HG02852 (cell line): ENCODE data around the gene TPH2.

Source experiments
- ATAC-seq: cut with Tn5 transposase; IDR thresholded peaks from one replicate; pipeline ENCODE4 v1.9.1; 2021; ENCODE audit warnings: mild to moderate bottlenecking, moderate library complexity; ENCODE audit not compliant: unreplicated experiment

TPH2 gene

DNA sequence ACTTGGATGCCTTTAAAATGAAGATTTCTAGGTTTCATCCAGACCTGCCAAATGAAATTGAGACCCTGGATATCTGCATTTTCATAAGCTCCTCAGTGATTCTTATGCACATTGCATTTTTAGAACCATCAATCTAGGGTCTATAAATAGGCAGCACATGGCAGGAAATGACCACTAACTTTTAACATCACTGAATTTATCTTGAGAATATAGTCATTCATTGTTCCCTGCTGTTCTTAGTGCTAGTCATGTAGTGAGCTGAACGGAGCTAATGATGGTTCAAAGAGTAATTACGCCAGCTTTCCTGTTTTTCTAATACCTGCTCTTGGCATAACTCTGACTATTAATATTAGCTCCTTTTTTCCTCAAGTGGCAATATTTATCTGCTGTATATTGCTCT, 91.6 kb downstream of the TPH2 start:
- no peak for ATAC-seq

DNA sequence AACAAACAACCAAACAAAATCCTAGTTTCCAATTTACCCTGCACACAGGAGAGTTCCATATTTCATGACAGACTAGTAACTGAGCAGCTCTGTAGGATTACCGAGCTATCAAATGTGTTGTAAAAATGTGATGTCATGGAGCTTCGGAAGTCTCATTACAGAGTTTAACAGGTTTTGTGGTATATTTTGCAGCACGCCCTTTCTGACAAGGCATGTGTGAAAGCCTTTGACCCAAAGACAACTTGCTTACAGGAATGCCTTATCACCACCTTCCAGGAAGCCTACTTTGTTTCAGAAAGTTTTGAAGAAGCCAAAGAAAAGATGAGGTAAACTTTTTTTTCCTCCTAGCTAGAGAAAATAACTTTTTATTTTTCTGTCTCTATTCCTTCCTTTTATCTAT, 92.4 kb downstream of the TPH2 start:
- ATAC-seq = no peak

DNA sequence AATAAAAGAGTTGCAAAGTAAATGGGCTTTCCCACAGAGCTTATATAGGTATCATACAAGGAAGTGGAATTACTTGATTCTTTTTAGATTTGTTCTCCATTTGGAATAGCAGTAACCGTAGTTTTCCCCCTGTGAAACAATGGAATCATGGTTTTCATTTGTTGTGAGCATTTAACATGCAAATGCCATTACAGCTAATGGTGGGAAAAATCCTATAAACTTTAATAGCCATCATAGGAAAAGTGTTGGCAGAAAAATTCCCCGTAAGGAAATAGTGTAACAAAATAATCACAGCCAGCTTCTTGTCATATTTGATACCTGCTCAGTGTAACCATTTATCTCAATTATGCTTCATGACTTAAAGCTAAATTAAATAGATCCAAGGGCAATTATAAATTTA, 95.3 kb downstream of the TPH2 start:
- ATAC-seq = no peak

DNA sequence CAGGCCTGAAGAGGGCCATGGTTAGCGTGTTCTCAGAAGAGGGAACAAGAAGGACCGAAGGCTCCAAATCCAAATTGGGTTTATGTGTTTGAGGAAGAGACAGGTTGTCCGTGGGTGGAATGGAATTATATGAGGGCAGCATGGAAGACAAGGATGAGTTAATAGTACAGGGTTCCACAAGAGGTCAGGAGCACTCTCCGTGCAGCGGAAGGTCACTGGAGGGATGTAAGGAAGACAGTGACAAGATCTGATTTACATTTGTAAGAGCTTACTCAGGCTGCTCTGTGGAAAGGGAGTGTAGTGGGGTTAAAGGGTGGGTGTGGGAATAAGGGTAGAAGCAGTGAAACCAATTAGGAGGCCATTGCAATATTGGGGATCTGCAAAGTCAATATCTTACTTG, 97.0 kb downstream of the TPH2 start:
- ATAC-seq = no peak

DNA sequence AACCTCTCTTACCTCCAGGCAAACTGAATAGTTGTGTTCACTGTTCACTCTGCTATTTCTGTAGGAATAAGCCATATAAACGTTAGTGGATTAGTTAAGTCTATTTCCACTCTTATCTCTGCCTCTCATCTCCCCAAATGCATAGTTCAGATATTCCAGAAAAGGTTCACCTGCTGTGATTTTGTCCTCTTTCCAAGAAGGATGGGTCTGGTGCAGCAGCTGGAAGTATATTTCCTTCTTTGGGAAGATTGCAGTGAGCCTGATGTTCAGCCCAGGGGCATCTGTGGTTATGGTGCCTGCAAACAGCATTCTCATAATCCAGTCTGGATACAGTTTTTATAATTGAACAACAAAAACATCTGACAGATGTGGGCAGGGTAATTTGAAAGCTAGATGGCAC, 97.7 kb downstream of the TPH2 start:
- ATAC-seq = no peak

DNA sequence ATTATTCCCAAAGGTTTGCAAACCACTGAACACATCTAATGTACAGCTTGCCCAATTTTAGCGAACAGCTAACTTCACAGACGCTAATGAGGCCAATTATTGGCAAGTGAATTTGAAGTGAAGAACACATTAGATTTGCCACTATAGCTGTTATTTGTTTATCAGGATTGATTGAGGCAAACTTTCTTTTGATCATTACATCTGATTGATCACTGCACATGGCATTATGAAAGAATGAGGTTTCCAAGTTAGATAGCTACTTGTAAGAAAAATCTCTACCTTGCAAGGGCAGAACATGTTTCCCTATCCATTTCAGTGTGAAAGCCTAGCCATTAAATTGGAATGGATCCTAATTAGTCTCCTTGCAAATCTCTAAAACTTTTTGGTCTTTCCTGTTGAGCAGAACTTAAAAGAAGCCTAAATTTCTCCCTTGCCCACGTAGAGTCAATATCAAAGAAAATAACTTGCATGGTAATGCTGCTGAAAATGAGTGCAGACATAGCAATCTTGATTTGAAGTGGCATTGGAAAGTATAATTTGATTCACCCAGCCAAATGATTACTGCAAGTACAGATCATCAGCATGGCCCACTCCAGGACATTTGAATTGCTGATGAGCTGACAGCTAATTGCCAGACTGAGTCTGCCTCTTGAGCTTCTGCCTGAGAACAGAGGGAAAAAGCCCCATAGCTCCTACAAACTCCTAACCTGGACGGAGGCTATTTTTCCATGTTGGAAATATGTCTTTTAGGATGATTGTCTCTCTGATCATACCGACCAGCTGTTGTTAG, 98.6 kb downstream of the TPH2 start:
- ATAC-seq = no peak

DNA sequence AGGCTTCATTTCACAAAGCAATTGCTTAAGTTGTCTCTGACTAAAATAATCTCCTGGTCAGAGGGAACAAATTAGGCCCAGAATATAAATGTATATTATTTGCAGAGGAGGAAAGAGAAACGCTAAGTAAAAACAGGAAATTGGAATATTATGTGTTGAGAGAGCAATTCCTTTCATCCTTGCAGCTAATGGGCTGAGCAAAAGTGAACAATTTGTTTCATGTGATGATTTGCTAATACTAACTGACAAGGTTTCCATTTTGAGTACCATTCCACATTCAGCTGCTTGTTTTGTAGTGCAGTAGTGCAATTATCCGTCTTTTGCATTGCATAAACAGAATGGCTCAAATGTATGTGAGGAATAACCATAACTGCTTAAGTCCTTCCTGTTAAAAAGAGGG, 103.2 kb downstream of the TPH2 start:
- no peak for ATAC-seq

DNA sequence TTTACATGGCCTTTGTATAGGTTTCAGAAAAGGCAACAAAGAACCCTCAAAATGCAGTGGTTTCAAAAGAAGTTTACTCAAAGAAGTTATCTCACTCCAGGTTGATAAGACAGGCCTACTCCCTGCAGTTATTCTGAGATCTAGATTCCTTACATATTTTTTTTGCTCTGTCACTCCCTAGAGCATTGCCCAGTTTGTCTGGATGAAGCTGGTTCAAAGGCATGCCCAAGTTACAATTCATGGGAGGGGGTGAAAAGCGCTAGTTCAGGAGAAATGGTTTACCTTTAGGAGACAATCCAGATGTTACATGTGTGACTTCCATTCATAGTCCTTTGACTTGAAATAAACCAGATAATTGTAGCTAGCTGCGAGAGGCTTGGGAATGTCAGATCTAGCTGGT, 115.0 kb downstream of the TPH2 start:
- ATAC-seq = no peak

DNA sequence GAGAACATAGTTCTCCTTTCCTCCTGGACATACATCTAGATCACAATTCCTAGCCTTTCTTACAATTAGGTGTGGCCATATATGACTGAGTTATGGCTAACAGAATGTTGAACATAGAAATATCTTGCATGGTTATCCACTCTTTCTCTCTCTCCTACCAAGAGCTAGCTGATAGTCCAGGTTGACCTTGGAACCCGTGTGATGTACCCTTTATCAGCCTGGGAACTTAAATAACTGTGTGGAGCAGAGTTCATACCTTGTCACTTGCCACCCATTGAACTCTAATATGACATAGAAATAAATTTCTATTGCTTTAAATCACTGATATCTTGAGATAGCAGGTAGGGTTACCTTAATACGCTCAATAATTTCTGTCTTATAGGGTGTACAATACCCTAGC, 115.9 kb downstream of the TPH2 start:
- no peak for ATAC-seq

DNA sequence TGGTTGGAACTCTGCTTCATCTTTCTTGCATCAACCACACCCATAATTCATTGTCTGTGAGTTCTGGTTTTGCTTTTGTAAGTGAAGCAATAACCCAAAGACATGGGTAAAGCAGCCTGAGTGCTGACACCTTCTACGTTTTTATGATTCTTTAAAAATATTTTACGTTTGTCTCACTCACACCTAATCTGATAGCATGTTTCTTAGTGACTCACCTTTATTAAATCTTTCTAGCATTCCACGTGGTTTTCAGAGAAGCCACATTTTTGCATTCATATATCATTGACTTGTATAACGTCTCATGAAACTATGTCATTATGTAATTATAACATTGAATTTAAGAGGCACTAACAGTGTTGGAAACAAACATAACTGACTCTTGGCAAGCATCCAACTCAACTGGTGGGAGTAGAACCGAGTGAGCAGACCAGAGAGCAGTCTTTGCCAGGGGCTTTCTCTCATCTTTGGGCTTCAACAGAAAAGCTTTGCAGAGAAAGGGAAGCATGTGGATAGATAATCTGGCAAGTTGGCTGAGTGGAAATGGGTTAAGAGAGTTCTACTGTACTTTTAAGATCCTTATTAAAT, 118.8 kb downstream of the TPH2 start:
- no peak for ATAC-seq

DNA sequence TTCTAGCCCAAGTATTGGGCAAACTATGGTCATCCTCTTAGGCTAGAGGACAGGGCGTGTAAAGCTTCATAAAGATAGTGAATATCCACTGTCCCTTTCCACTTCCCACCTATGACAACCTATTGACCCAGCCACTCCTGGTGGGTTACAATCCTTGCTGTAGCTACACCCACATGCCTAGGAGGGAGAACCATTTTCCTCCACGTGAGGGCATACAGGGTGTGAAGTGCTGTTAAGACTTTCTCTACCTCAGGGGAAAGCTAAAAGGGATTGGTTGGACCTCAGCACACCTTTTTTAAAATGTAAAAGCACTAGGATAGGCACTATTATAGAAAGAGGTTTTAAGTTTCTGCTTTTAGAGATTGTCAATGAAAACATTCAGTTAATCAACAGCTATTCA, 124.4 kb downstream of the TPH2 start:
- no peak for ATAC-seq

DNA sequence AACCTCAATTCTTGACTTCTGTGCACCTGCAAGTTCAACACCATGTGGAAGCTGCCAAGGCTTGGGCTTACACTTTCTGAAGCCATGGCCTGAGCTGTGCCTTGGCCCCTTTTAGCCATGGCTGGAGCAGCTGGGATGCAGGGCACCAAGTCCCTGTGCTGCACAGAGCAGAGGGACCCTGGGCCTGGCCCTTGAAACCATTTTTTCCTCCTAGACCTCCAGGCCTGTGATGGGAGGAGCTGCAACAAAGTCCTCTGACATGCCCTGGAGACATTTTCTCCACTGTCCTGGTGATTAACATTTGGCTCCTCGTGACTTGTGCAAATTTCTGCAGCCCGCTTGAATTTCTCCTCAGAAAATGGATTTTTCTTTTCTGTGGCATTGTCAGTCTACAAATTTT, 132.4 kb downstream of the TPH2 start:
- ATAC-seq = no peak

DNA sequence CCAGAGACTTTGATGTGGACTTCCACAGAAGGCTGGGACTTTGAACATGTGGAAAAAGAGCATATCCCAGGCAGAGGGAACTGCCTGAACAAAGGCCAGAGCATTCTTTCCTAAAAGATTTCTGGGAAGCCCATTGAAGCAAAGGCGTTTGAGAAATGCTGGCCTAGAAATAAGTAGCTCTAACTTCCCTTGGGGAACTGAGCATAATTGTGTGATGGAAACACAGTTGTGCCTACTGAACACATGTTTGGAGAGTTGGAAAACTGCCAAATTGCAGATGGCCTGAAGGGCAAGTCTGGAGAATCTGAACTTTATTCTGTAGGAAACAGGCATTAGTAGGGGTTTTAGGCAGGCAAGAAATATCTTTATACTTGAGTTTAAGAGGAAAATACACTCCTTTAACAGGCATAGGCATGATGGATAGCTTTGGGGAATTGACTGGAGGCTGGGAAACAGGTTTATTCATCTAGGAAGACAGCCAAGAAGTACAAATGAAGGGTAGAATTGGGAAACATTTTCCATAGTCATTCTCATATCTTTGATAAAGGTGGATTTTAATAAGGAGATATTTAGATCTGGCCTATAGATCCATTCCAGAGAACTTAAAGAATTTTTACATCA, 134.1 kb downstream of the TPH2 start:
- no peak for ATAC-seq

DNA sequence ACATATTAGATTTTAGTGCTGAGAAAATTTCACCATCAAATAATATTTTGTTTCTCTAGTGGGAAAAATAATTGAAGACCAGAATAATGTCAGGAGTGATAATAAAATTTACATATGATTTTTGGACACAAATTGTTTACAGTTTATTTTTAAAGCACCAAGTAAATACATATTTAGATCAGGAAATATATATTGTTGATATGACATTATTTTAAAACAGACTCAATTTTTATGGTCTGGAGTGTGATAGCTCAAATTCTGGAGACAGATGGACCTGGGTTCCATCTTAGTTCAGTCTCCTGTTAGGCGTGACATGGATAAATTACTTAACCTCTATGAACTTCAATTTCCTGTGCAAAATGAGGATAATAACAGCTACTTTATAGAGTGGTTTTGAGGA, 135.4 kb downstream of the TPH2 start:
- no peak for ATAC-seq

DNA sequence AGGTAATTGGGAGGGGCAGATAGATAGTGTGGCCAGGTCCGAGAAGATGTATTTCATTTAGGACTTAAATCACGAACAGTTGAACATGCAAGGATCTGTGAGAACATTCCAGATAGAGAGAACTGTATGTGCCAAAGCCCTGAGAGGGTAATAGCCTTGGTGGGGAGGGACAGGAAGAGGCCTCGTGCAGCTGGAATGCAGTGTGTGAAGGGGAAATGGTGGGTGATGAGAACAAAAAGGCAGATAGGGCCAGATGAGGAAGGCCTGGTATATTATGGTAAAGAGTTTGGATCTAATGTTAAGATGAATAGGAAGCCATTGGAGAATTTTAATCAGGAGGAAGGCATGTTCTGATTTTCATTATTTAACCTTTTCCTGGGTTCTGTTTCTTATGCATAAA, 136.3 kb downstream of the TPH2 start:
- ATAC-seq = no peak

DNA sequence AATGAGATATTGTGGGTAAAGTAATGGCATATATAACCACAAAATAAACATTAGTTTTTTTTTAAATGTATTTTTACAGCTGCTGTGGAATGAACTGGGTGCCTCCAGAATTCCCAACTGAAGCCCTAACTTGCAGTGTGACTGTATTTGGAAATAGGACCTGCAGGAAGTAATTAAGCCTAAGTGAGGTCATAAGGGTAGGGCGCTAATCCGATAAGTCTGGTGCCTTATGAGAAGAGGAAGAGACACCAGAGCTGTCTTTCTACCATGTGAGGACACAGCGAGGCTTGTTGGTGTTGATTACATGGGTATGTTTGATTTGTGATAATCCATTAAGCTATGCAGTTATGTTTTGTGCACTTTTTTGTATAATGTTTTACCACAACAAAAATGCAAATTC, 136.8 kb downstream of the TPH2 start:
- no peak for ATAC-seq

DNA sequence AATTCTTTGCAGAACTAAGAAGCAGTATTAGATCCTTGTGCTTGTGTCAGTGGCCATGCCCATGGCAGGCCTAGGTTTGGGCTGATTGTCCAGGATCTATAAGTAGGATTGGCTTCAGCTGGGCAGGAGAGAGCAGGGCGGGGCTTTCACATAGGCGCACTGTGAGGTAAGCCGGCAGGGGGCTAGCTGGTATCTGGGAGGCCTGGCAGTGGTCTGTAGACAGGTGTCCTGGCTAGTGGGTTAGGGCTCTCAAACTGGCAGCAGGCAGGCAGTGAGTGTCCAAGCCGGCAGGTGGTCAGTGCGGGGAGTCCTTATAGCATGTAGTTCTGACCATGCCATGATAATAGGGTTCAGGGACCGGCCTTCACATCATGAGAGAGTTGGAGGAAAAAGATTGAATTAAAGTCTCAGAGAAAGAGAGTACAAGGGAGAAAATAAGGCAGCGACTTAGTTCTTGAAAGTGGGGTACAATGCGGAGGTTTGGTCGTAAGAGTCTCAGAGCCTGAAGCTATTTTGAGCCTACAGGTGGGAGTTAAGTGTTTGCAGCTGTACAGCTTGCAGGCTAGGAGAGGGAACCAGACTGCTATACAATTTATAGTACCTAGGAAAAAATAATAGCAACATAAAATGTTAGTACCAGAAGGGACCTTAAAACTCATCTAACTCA, 137.4 kb downstream of the TPH2 start:
- no peak for ATAC-seq

DNA sequence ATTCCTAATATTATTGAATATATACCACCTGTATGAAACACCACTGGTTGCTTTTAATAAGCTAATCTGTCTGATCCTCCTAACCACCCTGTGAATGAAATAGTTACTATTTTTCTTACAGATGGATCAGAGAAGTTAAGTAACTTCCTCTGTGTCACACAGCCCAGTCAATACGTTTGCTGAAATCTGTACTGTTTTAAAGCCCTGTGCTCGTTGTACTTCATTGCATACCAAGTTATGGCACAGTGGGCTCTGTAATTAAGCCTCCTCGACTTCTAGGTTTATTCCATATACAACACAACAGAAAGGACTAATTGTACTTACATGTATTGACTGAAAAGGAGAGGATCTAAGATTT, 137.9 kb downstream of the TPH2 start:
- ATAC-seq = no peak

DNA sequence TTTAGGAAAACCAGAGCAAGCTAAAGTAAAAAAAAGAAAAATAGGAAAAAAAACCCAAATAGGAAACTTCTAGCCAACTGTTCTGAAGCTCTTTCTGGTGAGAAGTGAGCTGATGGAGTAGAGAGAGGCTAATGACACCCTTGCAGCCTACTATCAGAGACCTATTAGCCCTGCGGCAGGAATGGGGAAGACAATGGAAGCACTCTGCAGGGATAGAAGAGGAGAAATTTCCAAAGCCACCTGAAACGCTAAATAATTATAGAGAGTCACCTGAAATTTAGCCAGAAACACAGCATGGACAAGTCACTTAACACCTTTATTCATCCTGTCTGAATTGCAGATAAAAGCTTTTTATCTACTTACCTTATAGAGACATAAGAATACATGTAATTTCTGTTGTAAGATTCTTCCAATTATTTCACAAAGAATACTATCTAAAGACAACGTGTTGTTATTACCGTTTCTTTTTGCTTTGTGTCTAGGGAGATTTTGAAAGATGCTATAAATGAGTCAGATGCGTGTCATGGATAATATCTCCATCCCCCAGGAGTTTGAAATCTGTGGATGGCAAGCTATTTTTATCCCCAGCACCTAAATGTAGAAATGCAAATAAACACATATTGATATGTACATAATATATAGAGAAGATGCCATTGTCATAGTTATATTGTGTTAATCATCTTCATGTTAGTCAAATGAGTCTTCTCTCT, 138.6 kb downstream of the TPH2 start:
- ATAC-seq = no peak

DNA sequence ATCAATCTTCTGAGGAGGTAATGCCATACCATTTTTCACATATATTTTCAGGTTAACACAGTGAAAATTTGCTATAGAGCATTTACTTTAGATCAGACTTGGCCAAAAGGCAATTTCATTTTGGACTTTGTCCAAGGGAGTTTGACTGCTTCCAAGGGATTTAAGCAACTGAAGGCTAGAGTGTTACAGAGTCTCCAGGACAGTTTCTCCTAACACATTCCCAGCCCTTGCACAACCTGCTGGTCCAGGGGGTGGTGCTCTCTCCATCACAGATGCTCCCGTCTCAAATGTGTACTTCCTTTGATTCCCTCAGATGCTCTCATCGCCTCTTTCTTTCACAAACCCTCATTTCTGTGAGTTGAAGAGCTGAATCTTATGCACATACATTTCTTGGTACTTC, 143.1 kb downstream of the TPH2 start:
- no peak for ATAC-seq
